Endothelial cell of umbilical vein (primary cell): ENCODE data around the gene LPP. TPM values are rescaled to one million over a fixed set of nuclear protein-coding genes. Genes with fewer than 3 reads are reported as not detected.

ENCODE experiments used
- BruUV-seq: library from RNA; stranded (reverse); fragments of 400-500 nt; replicated peaks from 2 replicates; lab custom pipeline; 2021; lab: Mats Ljungman, UMichigan
- CTCF ChIA-PET: fragments of 300-600, 350-600 bp; sonication (Branson Sonifier 250); formaldehyde crosslinking; loops from one replicate; lab custom pipeline; 2021; ENCODE audit warnings: antibody characterized with exemption, inconsistent platforms; lab: Charles Lee
- POLR2A ChIA-PET: fragments of 300-600, 350-600 bp; sonication (Branson Sonifier 250); formaldehyde crosslinking; loops from one replicate; lab custom pipeline; 2021; ENCODE audit warnings: antibody characterized with exemption, inconsistent platforms; lab: Charles Lee
- DNase-seq: peaks from one replicate; pipeline ENCODE4 v3.0.0-alpha.2; 2011; ENCODE audit warnings: low read depth, low spot score
- FAIRE-seq: peaks from 2 replicates; lab custom pipeline; 2011; peaks lifted over from hg19 to GRCh38; lab: Jason Lieb, UNC
- H2AFZ ChIP-seq: 2 replicates; pipeline ENCODE4 v1.6.0; 2012; ENCODE audit warnings: low read depth, low read length, control low read depth, inconsistent platforms
- H3K27ac ChIP-seq: 2 replicates; pipeline ENCODE4 v1.5.1; 2011; ENCODE audit warnings: low read depth, mild to moderate bottlenecking, control low read depth, low read length, moderate library complexity; ENCODE audit not compliant: insufficient read depth
- H3K27me3 ChIP-seq, 2 experiments: 2 replicates each; pipeline versions ENCODE4 v1.6.0 to v1.6.1; 2011; ENCODE audit warnings: low read length in 2 of 2, mixed read lengths in 1 of 2; ENCODE audit not compliant: control insufficient read depth in 2 of 2, insufficient read depth in 2 of 2
- H3K36me3 ChIP-seq, 2 experiments: 2 replicates in 1 of 2; 3 replicates in 1 of 2; pipeline ENCODE4 v1.5.1; 2011; ENCODE audit warnings: low read length in 2 of 2, mild to moderate bottlenecking in 1 of 2, moderate library complexity in 1 of 2; ENCODE audit not compliant: control insufficient read depth in 2 of 2, insufficient read depth in 2 of 2; ENCODE audit errors: extremely low read depth in 1 of 2
- H3K4me1 ChIP-seq: 3 replicates; pipeline ENCODE4 v1.5.1; 2011; ENCODE audit warnings: mild to moderate bottlenecking, low read length; ENCODE audit not compliant: control insufficient read depth, insufficient read depth; ENCODE audit errors: extremely low read depth
- H3K4me2 ChIP-seq: 2 replicates; pipeline ENCODE4 v1.6.1; 2011; ENCODE audit warnings: low read length, control low read depth, mixed read lengths; ENCODE audit not compliant: insufficient read depth
- H3K4me3 ChIP-seq, 3 experiments: fragments of 200-600 bp in 1 of 3; sonication (generic), shearing (Covaris generic) in 1 of 3; replicated peaks in 1 of 3; 2 replicates each; pipeline ENCODE4 v1.5.1; 2011 to 2016; ENCODE audit warnings: control low read depth in 3 of 3, low read length in 3 of 3, mild to moderate bottlenecking in 2 of 3, inconsistent platforms in 1 of 3, low read depth in 1 of 3, moderate library complexity in 1 of 3; ENCODE audit not compliant: insufficient read depth in 1 of 3
- H3K79me2 ChIP-seq: 2 replicates; pipeline ENCODE4 v1.6.0; 2012; ENCODE audit warnings: low read length, inconsistent platforms; ENCODE audit not compliant: control insufficient read depth, insufficient read depth
- H3K9ac ChIP-seq: replicated peaks from 2 replicates; pipeline ENCODE3; 2011; ENCODE audit warnings: low read length, control low read depth; ENCODE audit not compliant: insufficient read depth; ENCODE audit errors: extremely low read depth
- H3K9me1 ChIP-seq: replicated peaks from 3 replicates; pipeline ENCODE4 v1.6.0; 2011; ENCODE audit warnings: mild to moderate bottlenecking, low read length; ENCODE audit not compliant: control insufficient read depth, insufficient read depth; ENCODE audit errors: extremely low read depth
- H3K9me3 ChIP-seq: replicated peaks from 2 replicates; pipeline ENCODE4 v1.5.1; 2012; ENCODE audit warnings: low read length, inconsistent platforms; ENCODE audit not compliant: control insufficient read depth, insufficient read depth
- H4K20me1 ChIP-seq: replicated peaks from 2 replicates; pipeline ENCODE3; 2011; ENCODE audit warnings: mild to moderate bottlenecking, low read length; ENCODE audit not compliant: control insufficient read depth, insufficient read depth; ENCODE audit errors: extremely low read depth
- CTCF ChIP-seq, 2 donors: IDR thresholded peaks; 1 replicate in 1 of 2; 2 replicates in 1 of 2; pipeline ENCODE4 v1.5.1; 2011; ENCODE audit warnings: low read length in 2 of 2, mild to moderate bottlenecking in 2 of 2, moderate library complexity in 2 of 2, control low read depth in 1 of 2, inconsistent platforms in 1 of 2, low read depth in 1 of 2; ENCODE audit not compliant: insufficient read depth in 1 of 2; ENCODE audit errors: extremely low read depth in 1 of 2
- EZH2 ChIP-seq: IDR thresholded peaks from 2 replicates; pipeline ENCODE4 v1.6.1; 2012; ENCODE audit warnings: borderline replicate concordance, low read depth, mild to moderate bottlenecking, moderate library complexity, low read length, inconsistent platforms; ENCODE audit not compliant: severe bottlenecking
- FOS ChIP-seq: IDR thresholded peaks from 2 replicates; pipeline ENCODE4 v1.6.1; 2011; ENCODE audit warnings: mild to moderate bottlenecking, low read length, moderate library complexity, borderline replicate concordance; ENCODE audit not compliant: insufficient read depth
- GATA2 ChIP-seq: IDR thresholded peaks from 2 replicates; pipeline ENCODE4 v1.7.0; 2011; ENCODE audit warnings: low read depth, mild to moderate bottlenecking, moderate library complexity, mixed read lengths, low read length; ENCODE audit not compliant: insufficient read length, insufficient read depth
- JUN ChIP-seq: IDR thresholded peaks from 2 replicates; pipeline ENCODE4 v1.6.1; 2011; ENCODE audit warnings: borderline replicate concordance, low read depth; ENCODE audit not compliant: insufficient read length, insufficient read depth
- MYC ChIP-seq: IDR thresholded peaks from one replicate; pipeline ENCODE4 v1.6.1; 2011; ENCODE audit warnings: mild to moderate bottlenecking, low read depth, low read length
- POLR2A ChIP-seq: IDR thresholded peaks from 2 replicates; pipeline ENCODE4 v1.6.1; 2012; ENCODE audit warnings: low read depth, mild to moderate bottlenecking, control low read depth, low read length
- POLR2AphosphoS5 ChIP-seq: IDR thresholded peaks from 2 replicates; pipeline ENCODE4 v1.6.1; 2012; ENCODE audit warnings: low read depth, mild to moderate bottlenecking, control low read depth, low read length, moderate library complexity; ENCODE audit not compliant: insufficient read depth
- dilution Hi-C: fragments of 300-500 bp; cut with MboI; formaldehyde crosslinking; loops from one replicate; pipeline ENCODE4 v1.15.0; 2019; ENCODE audit warnings: low sequenced_read_pairs; ENCODE audit not compliant: extremely low pct_ligation_motif_present
- intact Hi-C: fragments of 100-400 bp; cut with micrococcal nuclease; formaldehyde crosslinking; loops from one replicate; pipeline ENCODE4 v1.10.0; 2022
- polyA plus RNA-seq, 4 experiments: library from polyadenylated mRNA; depleted of rRNA in 3 of 4; stranded (reverse) in 3 of 4; unstranded in 1 of 4; fragments of >200 nt; gene quantifications; 2 replicates each; pipeline versions ENCODE4 v1.2.1 to v1.2.3, GENCODE V29; 2011 to 2012; ENCODE audit warnings: missing spikeins in 1 of 4
- total RNA-seq: library from RNA; stranded (reverse); gene quantifications from 2 replicates; pipeline ENCODE4 v1.2.3, GENCODE V29; 2021
- TF ChIP-seq, protein P1 (sequence below): IDR thresholded peaks from 2 replicates; pipeline ENCODE4 v1.6.1; 2011; ENCODE audit not compliant: insufficient read depth, insufficient read length

Gene LPP
- total and polyA plus RNA-seq, 2 donors (not counting 3 experiments of a cell fraction or from before 2014, with no cell fraction given), result 16.9 to 153 TPM

DNA sequence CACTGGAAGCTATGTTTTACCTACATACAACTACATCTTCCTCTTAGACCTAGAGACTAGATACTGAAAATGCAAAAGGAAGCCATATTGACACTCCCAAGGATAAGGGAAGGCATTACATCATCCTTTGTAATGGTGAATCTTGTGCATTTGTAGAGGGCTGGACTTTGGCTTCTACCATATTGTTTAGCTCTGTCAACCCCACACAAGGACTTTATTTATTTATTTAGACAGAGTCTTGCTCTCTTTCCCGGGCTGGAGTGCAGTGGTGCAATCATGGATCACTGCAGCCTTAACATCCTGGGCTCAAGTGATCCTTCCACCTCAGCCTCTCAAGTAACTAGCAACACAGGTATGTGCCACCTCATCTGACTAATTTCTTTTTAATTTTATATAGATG, 686.3 kb downstream of the LPP start:
- POLR2A ChIA-PET, result no interaction called here
- Histone ChIP-seq H3K79me2 (no peaks in the 10 kb centered on the region), H3K27me3 (no peaks in the 10 kb centered on the region), H3K4me1 (no peaks in the 10 kb centered on the region), H3K27ac (no peak overlapping the region), H3K9me1 (no peaks in the 10 kb centered on the region), H2AFZ (no peak overlapping the region), H3K4me3 (no peak overlapping the region), H3K4me2 (no peak overlapping the region), H3K9ac (no peak overlapping the region), H3K36me3 (no peaks in the 10 kb centered on the region), H4K20me1 (no peaks in the 10 kb centered on the region), H3K9me3 (no peaks in the 10 kb centered on the region)
- FAIRE-seq, result no peak
- TF ChIP-seq JUN (no peak), CTCF (IDR thresholded peaks at IDR 0.05; ENCODE audit: extremely low read depth in 1 of 2, insufficient read depth in 1 of 2, low read depth in 1 of 2, low read length in 2 of 2) (no peak), EZH2 (no peak), MYC (no peak), GATA2 (no peak), POLR2A (no peak), FOS (no peak), POLR2AphosphoS5 (no peak)
- TF ChIP-seq, protein P1, sequence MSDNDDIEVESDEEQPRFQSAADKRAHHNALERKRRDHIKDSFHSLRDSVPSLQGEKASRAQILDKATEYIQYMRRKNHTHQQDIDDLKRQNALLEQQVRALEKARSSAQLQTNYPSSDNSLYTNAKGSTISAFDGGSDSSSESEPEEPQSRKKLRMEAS, result no peak
- no TSS peak for BruUV-seq
- CTCF ChIA-PET, result interaction anchor here (0.7 kb wide), 2 partner anchors 11 to 16 kb away, joined by 3 to 4 read pairs; no protein-coding TSS in a partner anchor
- DNase-seq, result no peak
- intact Hi-C loops (no loop called here), dilution Hi-C loops (no loop called here)
